Measurements from ENCODE around the gene LRRC8E. TPM values are rescaled to one million over a fixed set of nuclear protein-coding genes. Genes with fewer than 3 reads are reported as not detected.

The LRRC8E gene
- polyA plus RNA-seq, 4 donors: 0.27 to 0.71 (median 0.60) TPM

- Histone ChIP-seq H3K9me3 (ENCODE audit: control insufficient read depth in 2 of 2, insufficient read depth in 1 of 2, low read depth in 1 of 2, low read length in 1 of 2) (no peaks in the 10 kb centered on the region), H3K36me3 (ENCODE audit: control insufficient read depth in 3 of 3, insufficient read depth in 2 of 3, low read depth in 1 of 3, low read length in 3 of 3) (peaks cover 0 to 2% (median 0%) of the 10 kb centered on the region in 3 donors), H3K27ac (ENCODE audit: low read depth in 1 of 3, low read length in 2 of 3) (no peak overlapping the region), H3K4me3 (ENCODE audit: low read depth in 1 of 3, low read length in 3 of 3) (no peak overlapping the region), H3K4me1 (ENCODE audit: control insufficient read depth in 3 of 3, insufficient read depth in 2 of 3, low read depth in 1 of 3, low read length in 2 of 3) (peaks cover 0 to 2% (median 0%) of the 10 kb centered on the region in 3 donors), H3K27me3 (ENCODE audit: control insufficient read depth in 3 of 3, insufficient read depth in 3 of 3, low read length in 3 of 3) (no peaks in the 10 kb centered on the region)
- DNase-seq: no peak
- 79 to 86% (median 83%) methylated on average over 13 of the region's 13 CpGs for whole genome bisulfite sequencing, 3 donors
- no peak for FAIRE-seq
Measured at GRCh38 chr19:7895565-7895964, 7.3 kb downstream of the LRRC8E start.

- H3K9me3 ChIP-seq (ENCODE audit: control insufficient read depth in 2 of 2, insufficient read depth in 1 of 2, low read depth in 1 of 2, low read length in 1 of 2): no peaks in the 10 kb centered on the region
- peak in 1 of 2 donors; percentile 44 for DNase-seq
- H3K27ac ChIP-seq (ENCODE audit: low read depth in 1 of 3, low read length in 2 of 3): no peak overlapping the region
- 42 to 72% (median 50%) methylated on average over 11 of the region's 11 CpGs for WGBS, 3 donors
- H3K36me3 ChIP-seq (ENCODE audit: control insufficient read depth in 3 of 3, insufficient read depth in 2 of 3, low read depth in 1 of 3, low read length in 3 of 3): peaks cover 0 to 2% (median 0%) of the 10 kb centered on the region in 3 donors
- H3K4me1 ChIP-seq (ENCODE audit: control insufficient read depth in 3 of 3, insufficient read depth in 2 of 3, low read depth in 1 of 3, low read length in 2 of 3): peaks cover 0 to 2% (median 0%) of the 10 kb centered on the region in 3 donors
- H3K27me3 ChIP-seq (ENCODE audit: control insufficient read depth in 3 of 3, insufficient read depth in 3 of 3, low read length in 3 of 3): no peaks in the 10 kb centered on the region
- H3K4me3 ChIP-seq (ENCODE audit: low read depth in 1 of 3, low read length in 3 of 3): no peak overlapping the region
- no peak for FAIRE-seq
Measured at GRCh38 chr19:7897292-7897691, 9.0 kb downstream of the LRRC8E start.

GRCh38 chr19:7898967-7899366, 10.7 kb downstream of the LRRC8E start:
- H3K27ac ChIP-seq (ENCODE audit: low read depth in 1 of 3, low read length in 2 of 3): no peak overlapping the region
- FAIRE-seq (no peak), DNase-seq (no peak)
- H3K27me3 ChIP-seq (ENCODE audit: control insufficient read depth in 3 of 3, insufficient read depth in 3 of 3, low read length in 3 of 3): no peaks in the 10 kb centered on the region
- H3K9me3 ChIP-seq (ENCODE audit: control insufficient read depth in 2 of 2, insufficient read depth in 1 of 2, low read depth in 1 of 2, low read length in 1 of 2): no peaks in the 10 kb centered on the region
- H3K4me1 ChIP-seq (ENCODE audit: control insufficient read depth in 3 of 3, insufficient read depth in 2 of 3, low read depth in 1 of 3, low read length in 2 of 3): peaks cover 0 to 11% (median 4%) of the 10 kb centered on the region in 3 donors
- peaks cover 0 to 2% (median 0%) of the 10 kb centered on the region in 3 donors for H3K36me3 ChIP-seq (ENCODE audit: control insufficient read depth in 3 of 3, insufficient read depth in 2 of 3, low read depth in 1 of 3, low read length in 3 of 3)
- 91 to 96% (median 94%) methylated on average over 16 of the region's 16 CpGs for WGBS, 3 donors
- no peak overlapping the region for H3K4me3 ChIP-seq (ENCODE audit: low read depth in 1 of 3, low read length in 3 of 3)

GRCh38 chr19:7899751-7900378, 11.6 kb downstream of the LRRC8E start:
- H3K27ac ChIP-seq (ENCODE audit: low read depth in 1 of 3, low read length in 2 of 3): no peak overlapping the region
- H3K4me1 ChIP-seq (ENCODE audit: control insufficient read depth in 3 of 3, insufficient read depth in 2 of 3, low read depth in 1 of 3, low read length in 2 of 3): peaks cover 0 to 17% (median 4%) of the 10 kb centered on the region in 3 donors
- 89 to 92% (median 91%) methylated on average over 32 to 34 of the region's 34 CpGs for WGBS, 3 donors
- no peak overlapping the region for H3K4me3 ChIP-seq (ENCODE audit: low read depth in 1 of 3, low read length in 3 of 3)
- no peaks in the 10 kb centered on the region for H3K9me3 ChIP-seq (ENCODE audit: control insufficient read depth in 2 of 2, insufficient read depth in 1 of 2, low read depth in 1 of 2, low read length in 1 of 2)
- no peak for FAIRE-seq
- H3K27me3 ChIP-seq (ENCODE audit: control insufficient read depth in 3 of 3, insufficient read depth in 3 of 3, low read length in 3 of 3): no peaks in the 10 kb centered on the region
- peaks cover 0 to 7% (median 0%) of the 10 kb centered on the region in 3 donors for H3K36me3 ChIP-seq (ENCODE audit: control insufficient read depth in 3 of 3, insufficient read depth in 2 of 3, low read depth in 1 of 3, low read length in 3 of 3)
- no peak for DNase-seq

- 84 to 88% (median 85%) methylated on average over 21 of the region's 21 CpGs for WGBS, 3 donors
- H3K27ac ChIP-seq (ENCODE audit: low read depth in 1 of 3, low read length in 2 of 3): no peak overlapping the region
- no peak overlapping the region for H3K4me3 ChIP-seq (ENCODE audit: low read depth in 1 of 3, low read length in 3 of 3)
- H3K27me3 ChIP-seq (ENCODE audit: control insufficient read depth in 3 of 3, insufficient read depth in 3 of 3, low read length in 3 of 3): no peaks in the 10 kb centered on the region
- H3K9me3 ChIP-seq (ENCODE audit: control insufficient read depth in 2 of 2, insufficient read depth in 1 of 2, low read depth in 1 of 2, low read length in 1 of 2): no peaks in the 10 kb centered on the region
- H3K36me3 ChIP-seq (ENCODE audit: control insufficient read depth in 3 of 3, insufficient read depth in 2 of 3, low read depth in 1 of 3, low read length in 3 of 3): peaks cover 0 to 12% (median 0%) of the 10 kb centered on the region in 3 donors
- FAIRE-seq: no peak
- no peak for DNase-seq
- peaks cover 0 to 22% (median 4%) of the 10 kb centered on the region in 3 donors for H3K4me1 ChIP-seq (ENCODE audit: control insufficient read depth in 3 of 3, insufficient read depth in 2 of 3, low read depth in 1 of 3, low read length in 2 of 3)
Measured at GRCh38 chr19:7900401-7900870, 12.1 kb downstream of the LRRC8E start.

GRCh38 chr19:7900931-7901330, 12.6 kb downstream of the LRRC8E start:
- 67 to 86% (median 76%) methylated on average over 3 of the region's 3 CpGs for WGBS, 3 donors
- peaks cover 0 to 24% (median 4%) of the 10 kb centered on the region in 3 donors for H3K4me1 ChIP-seq (ENCODE audit: control insufficient read depth in 3 of 3, insufficient read depth in 2 of 3, low read depth in 1 of 3, low read length in 2 of 3)
- H3K27me3 ChIP-seq (ENCODE audit: control insufficient read depth in 3 of 3, insufficient read depth in 3 of 3, low read length in 3 of 3): no peaks in the 10 kb centered on the region
- FAIRE-seq (no peak), DNase-seq (no peak)
- no peaks in the 10 kb centered on the region for H3K9me3 ChIP-seq (ENCODE audit: control insufficient read depth in 2 of 2, insufficient read depth in 1 of 2, low read depth in 1 of 2, low read length in 1 of 2)
- H3K36me3 ChIP-seq (ENCODE audit: control insufficient read depth in 3 of 3, insufficient read depth in 2 of 3, low read depth in 1 of 3, low read length in 3 of 3): peaks cover 0 to 17% (median 2%) of the 10 kb centered on the region in 3 donors
- no peak overlapping the region for H3K4me3 ChIP-seq (ENCODE audit: low read depth in 1 of 3, low read length in 3 of 3)
- H3K27ac ChIP-seq (ENCODE audit: low read depth in 1 of 3, low read length in 2 of 3): no peak overlapping the region

GRCh38 chr19:7901337-7901736, 13.0 kb downstream of the LRRC8E start:
- Histone ChIP-seq H3K9me3 (ENCODE audit: control insufficient read depth in 2 of 2, insufficient read depth in 1 of 2, low read depth in 1 of 2, low read length in 1 of 2) (no peaks in the 10 kb centered on the region), H3K27me3 (ENCODE audit: control insufficient read depth in 3 of 3, insufficient read depth in 3 of 3, low read length in 3 of 3) (no peaks in the 10 kb centered on the region), H3K4me1 (ENCODE audit: control insufficient read depth in 3 of 3, insufficient read depth in 2 of 3, low read depth in 1 of 3, low read length in 2 of 3) (peaks cover 0 to 24% (median 4%) of the 10 kb centered on the region in 3 donors), H3K27ac (ENCODE audit: low read depth in 1 of 3, low read length in 2 of 3) (no peak overlapping the region), H3K36me3 (ENCODE audit: control insufficient read depth in 3 of 3, insufficient read depth in 2 of 3, low read depth in 1 of 3, low read length in 3 of 3) (peaks cover 0 to 21% (median 2%) of the 10 kb centered on the region in 3 donors), H3K4me3 (ENCODE audit: low read depth in 1 of 3, low read length in 3 of 3) (no peak overlapping the region)
- 83 to 92% (median 92%) methylated on average over 7 of the region's 7 CpGs for WGBS, 3 donors
- DNase-seq: no peak
- no peak for FAIRE-seq

- WGBS, 3 donors: 4 to 14% (median 10%) methylated on average over 20 of the region's 20 CpGs
- no peaks in the 10 kb centered on the region for H3K9me3 ChIP-seq (ENCODE audit: control insufficient read depth in 2 of 2, insufficient read depth in 1 of 2, low read depth in 1 of 2, low read length in 1 of 2)
- H3K27me3 ChIP-seq (ENCODE audit: control insufficient read depth in 3 of 3, insufficient read depth in 3 of 3, low read length in 3 of 3): no peaks in the 10 kb centered on the region
- peak overlapping the region; percentile 49 to 91 (median 78) for H3K27ac ChIP-seq (ENCODE audit: low read depth in 1 of 3, low read length in 2 of 3)
- H3K36me3 ChIP-seq (ENCODE audit: control insufficient read depth in 3 of 3, insufficient read depth in 2 of 3, low read depth in 1 of 3, low read length in 3 of 3): peaks cover 0 to 31% (median 2%) of the 10 kb centered on the region in 3 donors
- FAIRE-seq (no peak), DNase-seq (no peak)
- H3K4me3 ChIP-seq (ENCODE audit: low read depth in 1 of 3, low read length in 3 of 3): peak overlapping the region; percentile 40 to 58 (median 57)
- peaks cover 0 to 24% (median 4%) of the 10 kb centered on the region in 3 donors for H3K4me1 ChIP-seq (ENCODE audit: control insufficient read depth in 3 of 3, insufficient read depth in 2 of 3, low read depth in 1 of 3, low read length in 2 of 3)
Measured at GRCh38 chr19:7902796-7903243, 14.5 kb downstream of the LRRC8E start.
